Effector memory CD4-positive, alpha-beta T cell (primary cell): Measurements from ENCODE around the gene THADA.

ENCODE experiments used
- DNase-seq, 3 donors: peaks; one replicate each; pipeline ENCODE4 v3.0.0-alpha.2; 2020
- H3K27ac ChIP-seq: 2 replicates; pipeline ENCODE4 v1.7.0; 2013; ENCODE audit warnings: mild to moderate bottlenecking, low read length, moderate library complexity; ENCODE audit not compliant: insufficient read depth, poor library complexity, severe bottlenecking
- H3K27me3 ChIP-seq: replicated peaks from 2 replicates; pipeline ENCODE4 v1.7.0; 2013; ENCODE audit warnings: mild to moderate bottlenecking, low read length; ENCODE audit not compliant: insufficient read depth, control insufficient read depth, poor library complexity, severe bottlenecking
- H3K36me3 ChIP-seq: 2 replicates; pipeline ENCODE4 v1.7.0; 2013; ENCODE audit warnings: mild to moderate bottlenecking, low read length, moderate library complexity; ENCODE audit not compliant: control insufficient read depth, insufficient read depth
- H3K4me1 ChIP-seq: 2 replicates; pipeline ENCODE4 v1.7.0; 2013; ENCODE audit warnings: low read length, mild to moderate bottlenecking; ENCODE audit not compliant: control insufficient read depth, insufficient read depth, poor library complexity, severe bottlenecking
- H3K4me3 ChIP-seq: 2 replicates; pipeline ENCODE4 v1.7.0; 2013; ENCODE audit warnings: low read length, low read depth, mild to moderate bottlenecking; ENCODE audit not compliant: insufficient read depth, poor library complexity, severe bottlenecking
- H3K9me3 ChIP-seq: 2 replicates; pipeline ENCODE4 v1.7.0; 2013; ENCODE audit warnings: mild to moderate bottlenecking, low read length, moderate library complexity; ENCODE audit not compliant: control insufficient read depth

Gene THADA

DNA sequence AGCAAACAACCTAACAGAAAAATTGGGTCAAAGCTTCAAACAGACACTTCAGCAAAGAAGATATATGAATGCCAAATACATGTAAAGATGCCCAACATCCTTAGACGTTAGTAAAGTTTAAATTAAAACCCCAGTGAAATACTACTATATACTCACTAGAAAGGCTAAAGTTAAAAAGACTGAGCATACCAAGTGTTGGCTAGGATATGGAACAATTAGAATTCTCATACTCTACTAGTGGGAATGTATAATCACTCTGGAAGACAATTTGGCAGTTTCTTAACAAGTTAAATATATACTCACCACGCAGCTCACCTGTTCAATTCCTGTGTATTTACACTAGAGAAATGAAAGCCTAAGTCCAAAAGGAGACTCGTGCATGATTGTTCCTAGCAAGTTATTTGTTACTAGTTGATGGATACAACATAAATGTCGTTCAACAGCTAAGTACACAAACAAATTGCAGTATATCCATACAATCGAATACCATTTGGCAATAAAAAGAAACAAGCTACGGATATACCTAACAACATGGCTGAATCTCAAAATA, 185.7 kb downstream of the THADA start:
- Histone ChIP-seq H3K4me3 (no peak overlapping the region), H3K27me3 (no peaks in the 10 kb centered on the region), H3K4me1 (no peaks in the 10 kb centered on the region), H3K27ac (no peak overlapping the region), H3K9me3 (no peaks in the 10 kb centered on the region), H3K36me3 (peaks cover 5% of the 10 kb centered on the region)
- DNase-seq, result no peak

DNA sequence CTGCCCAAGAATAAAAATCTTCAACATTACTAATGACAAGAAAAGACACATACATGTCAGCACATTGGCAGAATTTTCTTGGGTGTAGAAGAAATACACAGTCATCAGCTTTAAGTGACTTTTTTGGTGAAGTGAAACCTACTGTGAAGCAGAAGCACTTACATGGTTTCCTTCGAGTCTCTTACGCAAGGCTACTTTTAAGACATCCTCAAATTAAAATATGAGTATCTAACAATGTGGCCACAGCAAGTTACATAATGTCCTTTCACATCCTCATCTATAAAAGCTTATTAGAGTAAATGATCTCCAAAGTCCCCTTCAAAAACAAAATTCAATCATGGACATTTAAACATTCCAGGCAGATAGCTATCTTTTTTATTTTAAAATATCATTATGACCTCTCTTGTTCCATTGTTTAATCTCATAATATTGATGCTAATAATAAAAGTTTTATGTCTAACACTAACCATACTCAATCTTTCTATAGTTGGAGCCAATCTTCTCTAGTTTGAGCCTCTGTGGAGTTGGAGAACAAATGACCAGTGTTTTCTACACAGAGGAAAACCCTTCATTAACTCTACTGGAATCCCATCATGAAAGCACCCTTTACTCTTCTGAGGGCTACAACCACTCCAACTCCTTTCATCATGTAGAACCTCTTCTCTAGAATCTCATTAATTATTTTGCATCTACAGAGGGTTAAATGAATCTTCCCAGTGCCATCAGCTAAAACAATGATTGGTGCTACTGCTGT, 187.3 kb downstream of the THADA start:
- Histone ChIP-seq H3K36me3 (no peaks in the 10 kb centered on the region), H3K9me3 (no peaks in the 10 kb centered on the region), H3K27ac (no peak overlapping the region), H3K4me3 (no peak overlapping the region), H3K27me3 (no peaks in the 10 kb centered on the region), H3K4me1 (no peaks in the 10 kb centered on the region)
- DNase-seq, result no peak

DNA sequence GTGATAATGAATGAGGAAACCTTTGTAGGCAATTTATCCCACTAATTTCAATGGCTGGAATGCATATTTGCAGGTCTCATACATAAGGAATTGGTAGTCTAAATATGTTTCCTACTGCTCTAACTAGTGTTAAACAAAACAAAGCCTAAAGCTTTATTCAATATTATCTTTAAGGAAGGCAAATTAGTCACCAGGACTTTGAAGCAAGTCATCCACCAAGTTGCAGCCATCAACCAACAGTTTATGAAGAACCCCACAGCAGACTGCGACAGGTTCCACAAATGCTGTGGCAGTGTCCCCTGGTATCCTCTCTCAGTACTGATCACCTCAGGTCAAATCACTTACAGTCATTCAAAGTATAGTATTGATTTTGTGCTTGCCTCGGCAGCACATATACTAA, 187.9 kb downstream of the THADA start:
- no peak overlapping the region for H3K27ac ChIP-seq
- no peaks in the 10 kb centered on the region for H3K27me3 ChIP-seq
- no peak for DNase-seq
- no peaks in the 10 kb centered on the region for H3K4me1 ChIP-seq
- no peaks in the 10 kb centered on the region for H3K9me3 ChIP-seq
- no peak overlapping the region for H3K4me3 ChIP-seq
- no peaks in the 10 kb centered on the region for H3K36me3 ChIP-seq

DNA sequence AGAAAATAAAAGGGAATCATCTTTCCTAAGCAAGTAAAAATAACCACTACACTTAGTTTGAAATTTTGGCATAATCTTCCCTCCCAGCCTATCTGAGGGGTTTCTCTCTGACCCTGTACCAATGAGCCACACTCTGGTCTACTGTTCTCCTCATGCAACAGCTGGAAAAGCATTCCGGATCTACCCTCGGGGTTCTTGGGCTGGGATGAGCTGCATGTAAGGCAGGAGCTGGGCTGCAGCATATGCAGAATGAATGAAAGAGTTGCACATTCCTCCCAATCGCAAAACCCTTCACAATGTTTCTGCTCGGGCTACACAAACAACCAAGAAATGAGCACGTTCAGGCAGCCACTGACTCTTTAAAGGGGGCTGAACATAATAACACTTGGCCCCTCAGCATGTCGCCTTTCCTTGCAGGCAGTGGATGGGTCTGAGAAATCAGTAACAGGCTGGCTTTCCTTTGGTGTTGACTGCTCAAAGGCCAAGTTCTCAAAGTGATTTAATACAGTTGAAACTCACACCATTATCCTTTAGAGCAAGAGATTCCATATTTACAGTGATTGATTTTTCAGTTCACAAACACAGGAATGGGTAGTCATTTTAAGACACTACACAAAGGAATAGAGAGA, 189.1 kb downstream of the THADA start:
- Histone ChIP-seq H3K27ac (no peak overlapping the region), H3K4me1 (no peaks in the 10 kb centered on the region), H3K36me3 (no peaks in the 10 kb centered on the region), H3K9me3 (no peaks in the 10 kb centered on the region), H3K4me3 (no peak overlapping the region), H3K27me3 (no peaks in the 10 kb centered on the region)
- DNase-seq, result no peak

DNA sequence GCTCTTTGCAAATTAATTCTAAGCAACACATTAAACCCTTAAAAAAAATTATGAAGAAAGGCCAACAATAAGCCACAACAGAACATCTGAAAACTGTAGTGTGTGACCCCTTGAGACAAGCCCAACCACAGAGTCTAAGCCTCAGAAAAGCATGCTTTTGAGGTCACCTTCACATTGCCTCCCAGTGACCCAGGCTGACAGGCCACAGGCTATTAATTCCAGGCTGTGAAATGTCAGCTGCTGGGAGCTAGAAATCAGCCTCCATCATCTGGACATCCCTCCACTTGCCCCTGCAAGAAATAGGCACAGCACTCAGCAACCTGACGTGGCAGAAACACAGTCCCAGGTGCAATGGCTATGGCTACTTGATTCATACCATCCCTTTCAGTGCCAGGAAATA, 190.0 kb downstream of the THADA start:
- Histone ChIP-seq H3K27me3 (no peaks in the 10 kb centered on the region), H3K9me3 (no peaks in the 10 kb centered on the region), H3K27ac (no peak overlapping the region), H3K36me3 (no peaks in the 10 kb centered on the region), H3K4me3 (no peak overlapping the region), H3K4me1 (no peaks in the 10 kb centered on the region)
- DNase-seq, result no peak

DNA sequence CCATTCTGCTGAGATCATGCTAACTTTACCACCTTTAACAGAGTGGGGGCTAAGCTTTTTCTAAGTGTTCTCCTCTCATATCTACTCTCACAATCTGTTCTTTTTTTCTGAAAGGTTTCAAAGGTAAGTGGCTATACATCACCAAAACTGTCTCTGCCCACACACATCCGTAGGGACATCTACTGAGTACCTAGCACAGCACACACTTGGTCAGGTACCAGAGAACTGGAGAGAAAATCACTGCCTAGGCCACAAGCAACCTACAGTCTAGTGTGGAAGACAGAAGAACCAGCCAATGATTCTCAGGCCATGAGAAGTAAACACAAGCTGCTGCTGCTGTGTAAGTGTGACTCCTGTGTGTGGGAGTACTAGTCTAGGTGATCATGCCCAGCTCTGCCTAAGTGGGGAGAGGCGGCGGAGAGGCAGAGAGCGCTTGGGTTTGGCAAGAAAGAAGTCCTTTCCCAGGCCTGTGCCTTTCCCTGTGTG, 193.3 kb downstream of the THADA start:
- Histone ChIP-seq H3K4me1 (no peaks in the 10 kb centered on the region), H3K27me3 (no peaks in the 10 kb centered on the region), H3K27ac (no peak overlapping the region), H3K9me3 (no peaks in the 10 kb centered on the region), H3K36me3 (peaks cover 5% of the 10 kb centered on the region), H3K4me3 (no peak overlapping the region)
- no peak for DNase-seq

DNA sequence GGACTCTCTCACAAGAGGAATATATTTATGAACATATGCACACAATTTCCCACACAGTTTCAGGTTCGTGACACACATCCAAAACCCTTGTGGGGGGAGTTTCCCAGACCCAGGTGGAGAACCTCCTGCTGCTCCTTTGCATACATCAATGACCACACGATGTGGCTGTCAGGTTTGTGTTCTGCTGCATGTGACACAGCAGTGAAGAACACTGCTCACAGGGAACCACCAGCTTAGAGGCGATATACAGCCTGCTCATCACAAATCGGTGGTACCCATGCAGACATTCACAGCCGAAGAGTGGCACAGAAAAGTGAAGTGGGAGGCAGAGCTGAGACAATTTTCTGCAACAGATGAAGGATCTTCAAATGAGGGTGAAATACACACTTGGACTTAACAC, 193.8 kb downstream of the THADA start:
- Histone ChIP-seq H3K4me3 (no peak overlapping the region), H3K27me3 (no peaks in the 10 kb centered on the region), H3K36me3 (peaks cover 8% of the 10 kb centered on the region), H3K27ac (no peak overlapping the region), H3K9me3 (no peaks in the 10 kb centered on the region), H3K4me1 (no peaks in the 10 kb centered on the region)
- DNase-seq, result no peak

DNA sequence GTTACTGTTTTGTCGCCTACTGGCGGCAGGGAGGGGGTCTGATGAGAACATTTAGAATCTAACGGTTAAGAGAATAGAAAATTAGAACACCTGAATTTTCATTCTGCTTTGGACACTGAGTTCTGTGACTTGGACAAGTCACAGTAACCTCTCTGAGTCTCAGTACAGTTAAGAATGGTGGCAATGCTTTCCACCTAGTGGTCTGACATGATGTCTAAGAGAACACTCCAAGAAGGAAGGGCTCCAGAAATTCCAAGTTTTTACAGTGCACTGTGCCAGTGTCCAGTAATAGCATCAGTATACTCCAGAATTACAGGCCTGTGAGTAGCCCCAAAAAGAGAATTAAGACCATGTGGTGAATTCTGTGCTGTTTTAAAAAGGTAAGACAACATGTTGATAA, 195.3 kb downstream of the THADA start:
- no peak overlapping the region for H3K27ac ChIP-seq
- DNase-seq, result no peak
- no peaks in the 10 kb centered on the region for H3K9me3 ChIP-seq
- H3K27me3 ChIP-seq, result no peaks in the 10 kb centered on the region
- H3K36me3 ChIP-seq, result peaks cover 10% of the 10 kb centered on the region
- H3K4me3 ChIP-seq, result no peak overlapping the region
- H3K4me1 ChIP-seq, result no peaks in the 10 kb centered on the region

DNA sequence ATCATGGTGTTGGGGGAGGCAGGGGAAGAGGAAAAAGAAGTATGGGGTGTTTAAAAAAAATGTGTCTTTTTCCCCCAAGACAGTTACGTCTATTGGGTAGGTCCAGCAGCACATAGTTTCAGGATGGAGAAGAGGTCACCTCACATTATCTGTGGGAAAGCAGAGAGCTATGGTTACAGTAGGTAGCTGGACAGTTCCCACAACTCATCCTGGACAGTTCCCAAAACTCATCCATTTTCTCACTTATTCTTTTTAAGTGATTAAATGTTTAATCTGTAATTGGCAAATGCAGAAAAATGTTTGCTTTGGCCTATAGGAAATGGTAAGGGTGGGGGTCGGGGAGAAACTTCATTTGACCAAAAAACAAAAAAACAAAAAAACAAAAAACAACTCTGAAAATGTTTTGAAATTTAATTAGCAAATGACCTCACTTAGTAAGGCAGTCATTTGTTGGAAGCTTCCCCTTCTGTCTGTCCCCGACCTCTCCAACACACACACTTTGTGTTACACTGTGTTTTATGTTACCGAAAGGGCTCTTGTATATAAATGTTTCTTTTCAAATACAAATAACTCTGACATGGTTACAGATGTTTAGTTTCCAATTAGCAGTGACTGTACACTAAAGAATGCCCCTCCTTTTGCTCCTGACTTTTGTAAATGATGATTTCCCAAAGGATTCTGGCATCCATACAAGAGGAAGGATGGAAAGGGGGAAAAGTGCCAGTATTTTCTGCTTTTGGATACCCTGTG, 196.1 kb downstream of the THADA start:
- Histone ChIP-seq H3K4me1 (no peaks in the 10 kb centered on the region), H3K9me3 (no peaks in the 10 kb centered on the region), H3K27me3 (no peaks in the 10 kb centered on the region), H3K36me3 (peaks cover 11% of the 10 kb centered on the region), H3K27ac (no peak overlapping the region), H3K4me3 (no peak overlapping the region)
- no peak for DNase-seq

DNA sequence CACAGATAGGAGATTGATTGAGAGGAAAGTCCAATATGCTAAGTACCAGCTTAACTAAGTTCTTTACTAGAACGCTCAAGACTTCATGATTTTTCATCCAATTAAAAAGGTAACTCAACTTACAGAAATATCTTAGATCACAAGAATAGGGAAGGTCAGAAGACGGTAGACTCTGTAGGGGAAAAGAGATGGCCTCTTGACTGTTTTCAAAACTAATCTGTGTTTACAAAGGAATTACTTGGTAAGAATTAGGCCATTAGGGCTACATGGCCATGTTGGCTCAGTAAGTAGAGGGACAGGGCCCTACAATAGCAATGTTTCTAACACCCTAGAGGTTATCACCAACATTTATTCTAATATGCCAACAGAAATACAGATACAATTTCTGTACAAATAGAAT, 196.7 kb downstream of the THADA start:
- H3K27ac ChIP-seq, result no peak overlapping the region
- no peaks in the 10 kb centered on the region for H3K4me1 ChIP-seq
- no peak overlapping the region for H3K4me3 ChIP-seq
- no peak for DNase-seq
- H3K27me3 ChIP-seq, result no peaks in the 10 kb centered on the region
- peaks cover 14% of the 10 kb centered on the region for H3K36me3 ChIP-seq
- H3K9me3 ChIP-seq, result no peaks in the 10 kb centered on the region
